Neural cell (in vitro differentiated cells): ENCODE results near the gene HSPA5. TPM values are rescaled to one million over a fixed set of nuclear protein-coding genes. Genes with fewer than 3 reads are reported as not detected.

Experiments used
- H2AFZ ChIP-seq: fragments of 200-600, 300-800 bp; sonication (generic), shearing (Covaris generic); 2 replicates; pipeline ENCODE4 v1.6.0; 2014; ENCODE audit warnings: low read depth, mild to moderate bottlenecking, antibody characterized with exemption, low read length, moderate library complexity
- H3F3A ChIP-seq: fragments of 200-600 bp; shearing (Covaris generic); 2 replicates; pipeline ENCODE4 v1.6.1; 2016; ENCODE audit warnings: mild to moderate bottlenecking, moderate library complexity, mixed read lengths, antibody characterized with exemption, low read length; ENCODE audit not compliant: insufficient read depth, poor library complexity, severe bottlenecking
- H3K27ac ChIP-seq: fragments of 200-600, 300-800 bp; sonication (generic), shearing (Covaris generic); 2 replicates; pipeline ENCODE4 v1.5.1; 2014; ENCODE audit warnings: mild to moderate bottlenecking, low read length, moderate library complexity
- H3K27me3 ChIP-seq: fragments of 300-800, 200-600 bp; sonication (generic), shearing (Covaris generic); 2 replicates; pipeline ENCODE4 v1.6.0; 2014; ENCODE audit warnings: mild to moderate bottlenecking, low read depth, low read length, moderate library complexity; ENCODE audit not compliant: insufficient read depth
- H3K36me3 ChIP-seq: fragments of 300-800, 200-600 bp; sonication (generic), shearing (Covaris generic); 2 replicates; pipeline ENCODE4 v1.5.1; 2014; ENCODE audit warnings: mild to moderate bottlenecking, antibody characterized with exemption, low read length, moderate library complexity; ENCODE audit not compliant: insufficient read depth
- H3K4me2 ChIP-seq: fragments of 300-800, 200-600 bp; sonication (generic), shearing (Covaris generic); 2 replicates; pipeline ENCODE4 v1.6.0; 2014; ENCODE audit warnings: mild to moderate bottlenecking, low read length
- H3K4me3 ChIP-seq: fragments of 300-800, 200-600 bp; sonication (generic), shearing (Covaris generic); 2 replicates; pipeline ENCODE4 v1.5.1; 2014; ENCODE audit warnings: mild to moderate bottlenecking, low read length, moderate library complexity
- H3K79me2 ChIP-seq: fragments of 200-600 bp; shearing (Covaris generic); replicated peaks from 2 replicates; pipeline ENCODE4 v1.6.0; 2014; ENCODE audit warnings: mild to moderate bottlenecking, low read length, moderate library complexity; ENCODE audit not compliant: insufficient read depth
- H3K9ac ChIP-seq: fragments of 300-800, 200-600 bp; sonication (generic), shearing (Covaris generic); 2 replicates; pipeline ENCODE4 v1.6.1; 2016; ENCODE audit warnings: mild to moderate bottlenecking, low read length, mixed read lengths
- H3K9me2 ChIP-seq: fragments of 200-600 bp; shearing (Covaris generic); 2 replicates; pipeline ENCODE4 v1.6.1; 2016; ENCODE audit warnings: mild to moderate bottlenecking, low read length, mixed read lengths; ENCODE audit not compliant: insufficient read depth
- H3K9me3 ChIP-seq: fragments of 200-600, 300-800 bp; sonication (generic), shearing (Covaris generic); 2 replicates; pipeline ENCODE4 v1.6.1; 2016; ENCODE audit warnings: mild to moderate bottlenecking, mixed run types, low read length, moderate library complexity, mixed read lengths
- H4K20me1 ChIP-seq: fragments of 200-600 bp; shearing (Covaris generic); 2 replicates; pipeline ENCODE4 v1.6.1; 2016; ENCODE audit warnings: mild to moderate bottlenecking, mixed run types; ENCODE audit not compliant: insufficient read depth
- EP300 ChIP-seq: fragments of 450-650 bp; conservative IDR thresholded peaks from 2 replicates; pipeline ENCODE4 v1.6.1; 2014; ENCODE audit warnings: antibody characterized with exemption, mild to moderate bottlenecking, moderate library complexity; ENCODE audit not compliant: poor library complexity, severe bottlenecking
- EZH2 ChIP-seq: fragments of 200-600, 300-800 bp; shearing (Covaris generic), sonication (generic); IDR thresholded peaks from 2 replicates; pipeline ENCODE4 v1.6.1; 2014; ENCODE audit warnings: antibody characterized with exemption, low read length, borderline replicate concordance, mild to moderate bottlenecking; ENCODE audit not compliant: insufficient read depth, poor library complexity, severe bottlenecking
- MXI1 ChIP-seq: fragments of 450-650 bp; conservative IDR thresholded peaks from 2 replicates; pipeline ENCODE4 v1.6.1; 2014; ENCODE audit warnings: antibody characterized with exemption, mild to moderate bottlenecking; ENCODE audit not compliant: poor library complexity, severe bottlenecking
- POLR2AphosphoS5 ChIP-seq: IDR thresholded peaks from 2 replicates; pipeline ENCODE4 v1.6.1; 2012
- RAD21 ChIP-seq: fragments of 450-650 bp; conservative IDR thresholded peaks from 2 replicates; pipeline ENCODE4 v1.6.1; 2014; ENCODE audit warnings: antibody characterized with exemption, mild to moderate bottlenecking, moderate library complexity
- SMC3 ChIP-seq: fragments of 450-650 bp; conservative IDR thresholded peaks from 2 replicates; pipeline ENCODE4 v1.6.1; 2014; ENCODE audit warnings: antibody characterized with exemption, mild to moderate bottlenecking, moderate library complexity; ENCODE audit not compliant: poor library complexity
- TAF1 ChIP-seq: IDR thresholded peaks from 2 replicates; pipeline ENCODE4 v1.6.1; 2012; ENCODE audit warnings: low read depth
- polyA plus RNA-seq: library from polyadenylated mRNA; depleted of rRNA; stranded (reverse); fragments of >200 nt; gene quantifications from 2 replicates; pipeline ENCODE4 v1.2.3, GENCODE V29; 2014
- TF ChIP-seq, protein P1 (sequence below): fragments of 450-650 bp; IDR thresholded peaks from 2 replicates; pipeline ENCODE4 v1.5.1; 2014; ENCODE audit warnings: antibody characterized with exemption, mild to moderate bottlenecking, moderate library complexity; ENCODE audit not compliant: poor library complexity, severe bottlenecking
- TF ChIP-seq, protein P2 (sequence below): IDR thresholded peaks from 2 replicates; pipeline ENCODE4 v1.6.1; 2012; ENCODE audit warnings: borderline replicate concordance

Gene HSPA5
- polyA plus RNA-seq, 1 donor from 2014 or later = 17.6 TPM

DNA sequence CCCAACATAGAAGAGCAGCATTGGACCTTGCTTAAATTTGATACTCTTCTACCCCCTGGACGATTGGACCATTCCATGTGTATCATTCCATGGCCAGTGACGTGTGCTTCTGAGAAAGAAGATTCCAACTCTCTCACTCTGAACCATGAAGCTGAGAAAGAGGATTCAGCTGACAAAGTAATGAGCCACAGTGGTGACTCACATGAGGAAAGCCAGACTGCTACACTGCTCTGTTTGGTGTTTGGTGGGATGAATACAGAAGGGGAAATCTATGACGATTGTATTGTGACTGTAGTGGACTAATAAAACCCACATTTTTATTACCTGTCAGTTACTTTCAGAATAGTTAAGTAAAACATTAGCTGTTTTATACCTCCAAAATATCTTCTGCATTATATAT is 7.5 kb downstream of the HSPA5 start:
- TF ChIP-seq EP300 (no peak), MXI1 (no peak), RAD21 (no peak), TAF1 (no peak), SMC3 (no peak), EZH2 (no peak), POLR2AphosphoS5 (no peak)
- TF ChIP-seq, protein P1, sequence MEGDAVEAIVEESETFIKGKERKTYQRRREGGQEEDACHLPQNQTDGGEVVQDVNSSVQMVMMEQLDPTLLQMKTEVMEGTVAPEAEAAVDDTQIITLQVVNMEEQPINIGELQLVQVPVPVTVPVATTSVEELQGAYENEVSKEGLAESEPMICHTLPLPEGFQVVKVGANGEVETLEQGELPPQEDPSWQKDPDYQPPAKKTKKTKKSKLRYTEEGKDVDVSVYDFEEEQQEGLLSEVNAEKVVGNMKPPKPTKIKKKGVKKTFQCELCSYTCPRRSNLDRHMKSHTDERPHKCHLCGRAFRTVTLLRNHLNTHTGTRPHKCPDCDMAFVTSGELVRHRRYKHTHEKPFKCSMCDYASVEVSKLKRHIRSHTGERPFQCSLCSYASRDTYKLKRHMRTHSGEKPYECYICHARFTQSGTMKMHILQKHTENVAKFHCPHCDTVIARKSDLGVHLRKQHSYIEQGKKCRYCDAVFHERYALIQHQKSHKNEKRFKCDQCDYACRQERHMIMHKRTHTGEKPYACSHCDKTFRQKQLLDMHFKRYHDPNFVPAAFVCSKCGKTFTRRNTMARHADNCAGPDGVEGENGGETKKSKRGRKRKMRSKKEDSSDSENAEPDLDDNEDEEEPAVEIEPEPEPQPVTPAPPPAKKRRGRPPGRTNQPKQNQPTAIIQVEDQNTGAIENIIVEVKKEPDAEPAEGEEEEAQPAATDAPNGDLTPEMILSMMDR = no peak
- TF ChIP-seq, protein P2, sequence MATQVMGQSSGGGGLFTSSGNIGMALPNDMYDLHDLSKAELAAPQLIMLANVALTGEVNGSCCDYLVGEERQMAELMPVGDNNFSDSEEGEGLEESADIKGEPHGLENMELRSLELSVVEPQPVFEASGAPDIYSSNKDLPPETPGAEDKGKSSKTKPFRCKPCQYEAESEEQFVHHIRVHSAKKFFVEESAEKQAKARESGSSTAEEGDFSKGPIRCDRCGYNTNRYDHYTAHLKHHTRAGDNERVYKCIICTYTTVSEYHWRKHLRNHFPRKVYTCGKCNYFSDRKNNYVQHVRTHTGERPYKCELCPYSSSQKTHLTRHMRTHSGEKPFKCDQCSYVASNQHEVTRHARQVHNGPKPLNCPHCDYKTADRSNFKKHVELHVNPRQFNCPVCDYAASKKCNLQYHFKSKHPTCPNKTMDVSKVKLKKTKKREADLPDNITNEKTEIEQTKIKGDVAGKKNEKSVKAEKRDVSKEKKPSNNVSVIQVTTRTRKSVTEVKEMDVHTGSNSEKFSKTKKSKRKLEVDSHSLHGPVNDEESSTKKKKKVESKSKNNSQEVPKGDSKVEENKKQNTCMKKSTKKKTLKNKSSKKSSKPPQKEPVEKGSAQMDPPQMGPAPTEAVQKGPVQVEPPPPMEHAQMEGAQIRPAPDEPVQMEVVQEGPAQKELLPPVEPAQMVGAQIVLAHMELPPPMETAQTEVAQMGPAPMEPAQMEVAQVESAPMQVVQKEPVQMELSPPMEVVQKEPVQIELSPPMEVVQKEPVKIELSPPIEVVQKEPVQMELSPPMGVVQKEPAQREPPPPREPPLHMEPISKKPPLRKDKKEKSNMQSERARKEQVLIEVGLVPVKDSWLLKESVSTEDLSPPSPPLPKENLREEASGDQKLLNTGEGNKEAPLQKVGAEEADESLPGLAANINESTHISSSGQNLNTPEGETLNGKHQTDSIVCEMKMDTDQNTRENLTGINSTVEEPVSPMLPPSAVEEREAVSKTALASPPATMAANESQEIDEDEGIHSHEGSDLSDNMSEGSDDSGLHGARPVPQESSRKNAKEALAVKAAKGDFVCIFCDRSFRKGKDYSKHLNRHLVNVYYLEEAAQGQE = no peak
- peaks cover 27% of the 10 kb centered on the region for H3K79me2 ChIP-seq

DNA sequence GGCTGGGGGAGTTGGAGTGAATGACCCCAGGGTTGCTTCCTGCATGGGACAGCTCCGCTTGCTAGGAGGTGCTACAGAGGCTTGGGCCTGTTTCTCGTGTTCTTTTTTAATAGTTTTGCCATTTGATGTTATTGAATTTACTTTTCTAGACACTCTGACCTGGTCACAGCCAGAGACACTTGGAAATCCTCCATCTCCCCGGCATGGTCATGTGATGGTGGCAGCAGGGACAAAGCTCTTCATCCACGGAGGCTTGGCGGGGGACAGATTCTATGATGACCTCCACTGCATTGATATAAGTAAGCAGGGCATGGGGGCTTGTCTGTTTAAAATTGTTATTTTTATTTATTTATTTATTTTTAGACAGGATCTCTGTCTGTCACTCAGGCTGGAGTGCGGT is 13.4 kb downstream of the HSPA5 start:
- H3K27me3 ChIP-seq = no peaks in the 10 kb centered on the region
- no peak overlapping the region for H3K27ac ChIP-seq

More for the DNA sequence above, 7.5 kb downstream of the HSPA5 start:
- Histone ChIP-seq H3F3A (no peaks in the 10 kb centered on the region), H4K20me1 (no peaks in the 10 kb centered on the region), H3K27ac (no peak overlapping the region), H3K27me3 (no peaks in the 10 kb centered on the region), H3K4me2 (no peak overlapping the region), H3K9ac (no peak overlapping the region), H2AFZ (no peak overlapping the region), H3K9me2 (no peaks in the 10 kb centered on the region), H3K36me3 (peaks cover 17% of the 10 kb centered on the region), H3K4me3 (no peak overlapping the region), H3K9me3 (no peaks in the 10 kb centered on the region)

More for the DNA sequence above, 13.4 kb downstream of the HSPA5 start:
- Histone ChIP-seq H4K20me1 (no peaks in the 10 kb centered on the region), H3K4me3 (no peak overlapping the region), H3K4me2 (no peak overlapping the region), H2AFZ (no peak overlapping the region), H3K79me2 (no peaks in the 10 kb centered on the region), H3K36me3 (no peaks in the 10 kb centered on the region), H3F3A (no peaks in the 10 kb centered on the region), H3K9me2 (no peaks in the 10 kb centered on the region), H3K9ac (no peak overlapping the region), H3K9me3 (no peaks in the 10 kb centered on the region)
- TF ChIP-seq TAF1 (no peak), POLR2AphosphoS5 (no peak), SMC3 (no peak), MXI1 (no peak), RAD21 (no peak), EP300 (no peak), EZH2 (no peak)
- TF ChIP-seq, protein P2 = no peak
- TF ChIP-seq, protein P1 = no peak
